ENCODE measurements around the gene MRPS21. TPM values are rescaled to one million over a fixed set of nuclear protein-coding genes. Genes with fewer than 3 reads are reported as not detected.

The MRPS21 gene
- total and polyA plus RNA-seq, 9 of the 15 experiments (the other 6 are each of a cell fraction or from before 2014, with no cell fraction given) = 119 to 407 (median 149) TPM

GRCh38 chr1:150293433-150294253 is at the start of gene MRPS21 (continued):
- peak; percentile 85 for TF ChIP-seq KDM5B (IDR thresholded peaks at IDR 0.05; ENCODE audit: insufficient replicate concordance, low read depth, low read length)
- no peak for TF ChIP-seq HNRNPH1 (optimal IDR thresholded peaks at IDR 0.05; ENCODE audit: low read depth, low read length)
- peak in 1 of 2 experiments; percentile 40; a peak in 1 of 3 replicates for TF ChIP-seq CBX3 (IDR thresholded peaks at IDR 0.05; ENCODE audit: borderline replicate concordance in 1 of 2, low read length in 2 of 2)
- TF ChIP-seq ATF1 (CRISPR knock-in tag; IDR thresholded peaks at IDR 0.05) = no peak
- TF ChIP-seq ATF1 (tag; IDR thresholded peaks at IDR 0.05) = peak; percentile 94
- TF ChIP-seq SNRNP70 (optimal IDR thresholded peaks at IDR 0.05; ENCODE audit: low read depth, low read length) = no peak
- TF ChIP-seq KLF16 (IDR thresholded peaks at IDR 0.05) = no peak
- TF ChIP-seq ZNF518B (CRISPR knock-in tag; IDR thresholded peaks at IDR 0.05) = no peak
- TF ChIP-seq, protein P1, sequence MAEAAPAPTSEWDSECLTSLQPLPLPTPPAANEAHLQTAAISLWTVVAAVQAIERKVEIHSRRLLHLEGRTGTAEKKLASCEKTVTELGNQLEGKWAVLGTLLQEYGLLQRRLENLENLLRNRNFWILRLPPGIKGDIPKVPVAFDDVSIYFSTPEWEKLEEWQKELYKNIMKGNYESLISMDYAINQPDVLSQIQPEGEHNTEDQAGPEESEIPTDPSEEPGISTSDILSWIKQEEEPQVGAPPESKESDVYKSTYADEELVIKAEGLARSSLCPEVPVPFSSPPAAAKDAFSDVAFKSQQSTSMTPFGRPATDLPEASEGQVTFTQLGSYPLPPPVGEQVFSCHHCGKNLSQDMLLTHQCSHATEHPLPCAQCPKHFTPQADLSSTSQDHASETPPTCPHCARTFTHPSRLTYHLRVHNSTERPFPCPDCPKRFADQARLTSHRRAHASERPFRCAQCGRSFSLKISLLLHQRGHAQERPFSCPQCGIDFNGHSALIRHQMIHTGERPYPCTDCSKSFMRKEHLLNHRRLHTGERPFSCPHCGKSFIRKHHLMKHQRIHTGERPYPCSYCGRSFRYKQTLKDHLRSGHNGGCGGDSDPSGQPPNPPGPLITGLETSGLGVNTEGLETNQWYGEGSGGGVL (CRISPR knock-in tag; IDR thresholded peaks at IDR 0.05) = no peak
- TF ChIP-seq, protein P2, sequence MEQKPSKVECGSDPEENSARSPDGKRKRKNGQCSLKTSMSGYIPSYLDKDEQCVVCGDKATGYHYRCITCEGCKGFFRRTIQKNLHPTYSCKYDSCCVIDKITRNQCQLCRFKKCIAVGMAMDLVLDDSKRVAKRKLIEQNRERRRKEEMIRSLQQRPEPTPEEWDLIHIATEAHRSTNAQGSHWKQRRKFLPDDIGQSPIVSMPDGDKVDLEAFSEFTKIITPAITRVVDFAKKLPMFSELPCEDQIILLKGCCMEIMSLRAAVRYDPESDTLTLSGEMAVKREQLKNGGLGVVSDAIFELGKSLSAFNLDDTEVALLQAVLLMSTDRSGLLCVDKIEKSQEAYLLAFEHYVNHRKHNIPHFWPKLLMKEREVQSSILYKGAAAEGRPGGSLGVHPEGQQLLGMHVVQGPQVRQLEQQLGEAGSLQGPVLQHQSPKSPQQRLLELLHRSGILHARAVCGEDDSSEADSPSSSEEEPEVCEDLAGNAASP (IDR thresholded peaks at IDR 0.05) = no peak
- TF ChIP-seq ZNF740 (CRISPR knock-in tag; IDR thresholded peaks at IDR 0.05) = no peak
- no peak for TF ChIP-seq ZNF740 (tag; IDR thresholded peaks at IDR 0.05)
- TF ChIP-seq NR3C1 (CRISPR knock-in tag; IDR thresholded peaks at IDR 0.05) = no peak
- no peak for TF ChIP-seq PRMT5 (CRISPR knock-in tag; IDR thresholded peaks at IDR 0.05)
- TF ChIP-seq TBL1XR1 (IDR thresholded peaks at IDR 0.05; ENCODE audit: low read length in 2 of 2) = peak in 1 of 2 experiments; percentile 37; a peak in 1 of 4 replicates
- peak in 1 of 2 experiments; percentile 13; a peak in 1 of 4 replicates for TF ChIP-seq BCLAF1 (IDR thresholded peaks at IDR 0.05; ENCODE audit: borderline replicate concordance in 1 of 2, control insufficient read depth in 1 of 2, low read depth in 2 of 2, low read length in 1 of 2)

All from K562 (cell line).